NOMO-1 treated with DMSO at 0.1 percent for 48 hours (cell line): ENCODE results near the gene IFNAR1.
"Not testable (repeated sequence)": the region's sequence is repeated elsewhere in the genome, so short reads cannot be mapped to it uniquely, and the experiment has no call there.

Experiments used
- DNase-seq: peaks from one replicate; lab custom pipeline; 2025; ENCODE audit not compliant: unreplicated experiment; lab: John Stamatoyannopoulos, UW

The IFNAR1 gene

DNA sequence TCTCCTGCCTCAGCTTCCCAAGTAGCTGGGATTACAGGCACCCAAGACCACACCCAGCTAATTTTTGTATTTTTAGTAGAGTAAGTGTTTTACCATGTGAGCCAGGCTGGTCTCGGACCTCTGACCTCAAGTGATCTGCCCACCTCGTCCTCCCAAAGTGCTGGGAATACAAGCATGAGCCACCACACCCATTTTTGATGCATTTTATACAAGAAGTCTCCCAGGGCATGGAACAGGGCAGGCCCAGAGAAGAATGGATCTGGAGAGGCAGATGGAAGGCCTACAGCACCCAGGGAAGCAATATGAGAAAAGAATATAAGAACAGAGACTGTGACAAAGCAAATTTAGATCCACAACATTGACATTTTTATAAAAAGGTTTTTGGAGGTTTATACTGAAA, 18.8 kb upstream of the IFNAR1 start:
- no peak for DNase-seq

DNA sequence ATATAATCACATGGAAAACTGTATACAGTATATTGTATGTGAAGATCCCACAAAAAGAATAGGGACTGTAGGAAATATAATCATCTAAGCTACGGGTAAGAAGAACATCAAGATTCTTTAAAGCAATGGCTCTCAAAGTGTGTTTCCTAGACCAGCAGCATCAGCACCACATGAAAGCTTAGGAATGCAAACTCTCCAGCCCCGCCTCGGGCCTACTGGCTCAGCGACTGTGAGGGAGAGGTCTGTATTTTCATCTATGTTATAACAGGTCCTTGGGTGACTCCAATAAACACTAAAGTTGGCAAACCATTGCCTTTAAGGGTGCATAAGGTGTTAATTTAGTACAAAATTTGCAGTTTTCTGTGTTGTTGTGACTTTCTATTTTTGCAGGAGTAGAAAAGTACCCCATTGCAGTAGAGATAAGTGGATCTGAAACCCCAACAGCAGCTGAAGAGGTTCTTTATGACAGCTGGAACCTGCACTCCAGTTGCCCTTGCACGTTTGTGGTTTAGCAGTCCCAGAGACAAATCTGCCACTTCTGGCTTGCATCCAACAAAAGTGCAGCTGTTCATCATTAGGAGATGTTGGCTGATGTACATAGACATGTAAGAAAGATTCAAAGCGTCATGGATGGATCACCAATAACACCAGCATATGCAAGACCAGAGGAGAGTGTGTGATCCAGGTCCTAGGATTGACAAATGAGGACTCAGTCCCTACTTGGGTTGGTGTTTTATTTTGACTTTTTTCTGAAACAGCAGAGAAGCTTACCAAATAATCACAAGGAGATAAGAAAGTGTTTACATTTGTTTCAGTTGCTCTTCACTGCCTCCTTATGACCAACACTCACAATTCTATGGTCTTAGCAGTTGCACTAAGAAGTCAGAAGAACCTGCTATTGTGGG, 15.9 kb upstream of the IFNAR1 start:
- DNase-seq, result peak; percentile 67

DNA sequence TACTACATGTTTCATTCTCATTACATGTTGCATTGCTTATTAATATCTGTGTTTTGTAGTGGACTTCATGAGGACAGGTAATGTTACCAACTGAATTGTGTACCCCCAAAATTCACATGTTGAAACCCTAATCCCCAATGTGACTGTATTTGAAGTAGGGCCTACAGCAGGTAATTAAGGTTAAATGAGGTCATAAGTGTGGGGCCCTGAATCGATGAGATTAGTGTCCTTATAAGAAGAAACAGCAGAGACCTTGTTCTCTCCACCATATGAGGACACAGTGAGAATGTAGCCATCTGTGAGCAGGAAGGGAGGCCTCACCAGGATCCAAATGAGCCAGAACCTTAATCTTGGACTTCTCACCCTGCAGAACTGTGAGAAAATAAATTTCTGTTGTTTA, 15.0 kb upstream of the IFNAR1 start:
- DNase-seq, result no peak

DNA sequence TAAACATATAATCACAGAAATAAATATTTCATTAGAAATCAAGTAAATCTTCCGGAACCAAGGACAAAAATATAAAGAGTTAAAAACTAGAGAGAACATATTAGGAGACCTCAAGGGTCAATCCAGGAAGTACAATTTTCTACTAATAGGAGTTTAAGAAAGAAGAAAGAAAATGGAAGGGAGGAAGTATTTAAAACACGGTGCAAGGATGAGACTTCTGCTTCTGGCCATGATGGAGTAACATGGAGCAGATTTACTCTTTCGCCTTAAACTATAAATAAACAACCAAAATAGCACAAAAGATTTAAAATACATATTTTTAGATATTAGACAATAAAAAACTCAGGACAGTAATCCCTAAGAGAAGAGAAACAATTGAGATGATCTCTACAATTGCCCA, 12.6 kb upstream of the IFNAR1 start:
- peak; percentile 51 for DNase-seq

DNA sequence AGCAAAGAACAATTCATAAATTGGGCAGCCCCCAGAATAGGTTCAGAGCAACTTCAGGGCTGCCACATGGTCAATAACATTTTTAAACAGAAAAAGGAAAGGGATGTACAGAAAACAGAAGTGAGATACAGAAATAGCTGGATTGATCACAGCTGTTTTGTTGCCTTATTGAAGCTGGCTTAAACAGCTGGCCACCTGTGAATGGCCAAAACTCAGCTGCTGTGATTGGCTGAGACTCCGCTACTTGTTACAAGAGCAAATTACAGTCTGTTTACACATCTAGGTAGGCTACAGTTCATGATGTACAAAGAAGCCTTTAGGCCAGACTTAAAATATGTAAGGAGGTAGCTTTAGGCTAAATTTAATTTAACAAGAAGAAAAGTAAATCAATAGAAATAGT, 11.6 kb upstream of the IFNAR1 start:
- DNase-seq, result peak; percentile 10

DNA sequence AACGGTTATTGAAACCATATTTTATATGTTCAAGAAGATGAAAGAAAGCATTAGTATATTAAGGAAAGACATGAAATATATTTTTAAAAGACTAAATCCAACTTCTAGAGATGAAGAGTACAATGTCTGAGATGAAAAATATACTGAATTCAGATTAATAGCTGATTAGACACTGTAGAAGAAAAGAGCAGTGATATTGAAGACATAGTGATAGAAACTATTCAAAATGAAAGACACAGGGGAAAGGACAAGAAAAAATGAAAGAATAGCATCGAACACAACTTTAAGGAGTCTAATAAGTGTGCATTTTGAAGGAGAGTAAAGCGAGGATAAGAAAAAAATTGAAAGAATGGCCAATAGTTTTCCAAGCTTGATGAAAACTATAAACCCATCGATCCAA, 11.2 kb upstream of the IFNAR1 start:
- no peak for DNase-seq

DNA sequence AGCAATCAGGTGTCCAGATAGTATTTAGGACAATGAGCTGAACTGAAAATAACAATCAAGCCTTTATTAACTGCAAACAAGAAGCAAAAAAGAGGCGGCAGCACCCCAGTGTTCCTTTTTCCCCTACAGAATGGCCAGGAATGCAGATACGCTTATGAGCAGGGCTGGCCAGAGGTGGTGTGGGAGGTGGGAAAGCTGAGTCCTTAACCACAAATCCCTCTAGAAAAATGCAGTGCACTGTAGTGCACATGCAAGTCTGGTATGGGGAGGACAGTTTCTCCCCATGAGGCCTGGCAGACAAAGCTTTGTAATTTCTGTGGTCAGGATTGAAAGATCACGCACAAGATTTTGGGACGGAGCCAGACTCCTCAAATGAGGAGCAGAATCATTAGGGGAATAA, 10.7 kb upstream of the IFNAR1 start:
- no peak for DNase-seq

DNA sequence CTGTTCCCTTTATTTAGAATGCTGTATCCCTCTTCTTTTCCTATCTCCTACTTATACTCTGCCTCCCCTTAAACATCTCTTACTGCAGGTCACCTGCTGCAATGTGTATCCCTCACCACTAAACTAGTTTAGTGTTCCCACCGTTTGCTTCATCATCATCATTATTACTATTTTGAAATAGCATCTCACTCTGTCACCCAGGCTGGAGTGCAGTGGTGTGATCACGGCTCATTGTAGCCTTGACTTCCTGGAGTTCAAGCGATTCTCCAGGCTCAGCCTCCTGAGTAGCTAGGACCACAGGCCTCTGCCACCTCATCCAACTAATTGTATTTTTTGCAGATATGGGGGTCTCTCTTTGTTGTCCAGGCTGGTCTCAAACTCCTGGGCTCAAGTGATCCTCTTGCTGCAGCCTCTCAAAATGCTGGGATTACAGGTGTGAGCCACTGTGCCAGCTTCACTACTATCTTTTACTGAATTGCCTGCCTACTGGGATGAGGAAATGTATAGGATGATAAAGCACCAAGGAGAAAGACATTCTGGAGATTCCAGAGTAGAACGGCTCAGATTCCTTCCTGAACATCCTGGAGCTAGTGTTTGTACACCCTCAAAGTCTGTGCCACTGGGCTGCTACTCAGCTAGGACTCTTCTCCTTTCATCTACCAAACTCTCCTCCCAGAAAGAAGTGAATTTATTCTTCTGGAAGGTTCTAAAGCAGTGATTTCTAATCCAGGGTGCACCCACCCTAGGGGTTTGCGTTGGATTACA, 8.6 kb upstream of the IFNAR1 start:
- DNase-seq, result peak; percentile 15

DNA sequence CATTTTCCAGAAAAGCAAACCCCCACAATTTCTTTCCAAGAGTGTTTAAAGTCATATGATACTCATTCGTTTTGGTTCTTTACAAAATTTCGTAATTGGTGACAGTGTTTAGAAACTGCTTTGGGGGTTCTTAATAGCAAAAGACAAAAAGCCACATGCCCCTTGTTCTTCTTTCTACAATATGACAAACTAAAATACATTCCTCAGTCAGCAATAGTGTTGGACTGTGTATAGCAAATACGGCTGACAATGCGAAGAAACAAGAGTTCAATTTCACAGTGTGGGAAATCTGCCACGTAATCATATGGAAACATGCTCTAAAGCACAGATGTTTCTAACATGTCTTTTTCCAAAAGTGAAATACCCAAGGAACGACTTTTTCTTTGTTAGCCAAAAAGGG, 7.6 kb upstream of the IFNAR1 start:
- DNase-seq, result peak; percentile 17

DNA sequence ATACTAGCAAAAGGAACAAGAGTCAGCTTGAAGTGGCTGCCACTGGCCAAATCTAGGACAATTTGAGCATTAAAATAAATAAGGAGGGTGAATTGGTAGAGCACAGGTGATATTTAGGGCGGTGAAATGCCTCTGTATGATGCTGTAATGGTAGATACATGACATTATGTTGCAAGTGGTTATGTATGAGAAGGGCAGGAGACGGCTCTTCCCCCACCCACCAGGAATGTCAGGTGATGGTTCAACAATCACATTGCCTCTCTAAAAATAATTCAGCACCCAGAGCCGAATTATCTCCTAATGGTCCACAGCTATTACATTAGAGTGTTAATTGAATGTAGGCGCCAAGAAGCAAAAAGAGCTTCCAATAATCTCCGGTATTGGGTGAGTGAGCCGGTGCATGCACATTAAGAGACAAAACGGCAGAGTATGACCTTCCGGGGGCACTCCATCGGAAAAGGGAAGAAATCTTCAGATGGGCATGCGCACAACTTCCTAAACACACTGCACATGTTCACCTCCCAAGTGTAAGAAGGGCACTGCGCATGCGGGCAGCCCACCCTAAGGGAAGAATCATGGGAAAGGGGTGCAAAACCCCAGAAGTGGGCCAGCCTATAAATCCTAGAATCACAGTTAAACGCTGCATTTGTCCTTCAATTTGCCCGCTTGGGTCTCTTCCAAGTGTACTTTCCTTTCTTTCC, 6.8 kb upstream of the IFNAR1 start:
- DNase-seq, result no peak

DNA sequence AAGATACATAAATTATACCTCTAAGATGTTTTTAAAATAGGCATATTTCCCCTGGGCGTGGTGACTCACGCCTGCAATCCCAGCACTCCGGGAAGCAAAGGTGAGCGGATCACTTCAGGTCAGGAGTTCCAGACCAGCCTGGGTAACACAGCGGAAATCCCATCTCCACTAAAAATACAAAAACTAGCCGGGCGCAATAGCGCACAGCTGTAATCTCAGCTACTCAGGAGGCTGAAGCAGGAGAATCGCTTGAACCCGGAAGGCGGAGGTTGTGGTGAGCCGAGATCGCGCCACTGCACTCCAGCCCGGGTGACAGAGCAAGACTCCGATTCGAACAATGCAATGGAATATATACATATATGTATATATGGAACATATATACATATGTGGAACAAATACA, 3.8 kb upstream of the IFNAR1 start:
- DNase-seq, result not testable (repeated sequence)

DNA sequence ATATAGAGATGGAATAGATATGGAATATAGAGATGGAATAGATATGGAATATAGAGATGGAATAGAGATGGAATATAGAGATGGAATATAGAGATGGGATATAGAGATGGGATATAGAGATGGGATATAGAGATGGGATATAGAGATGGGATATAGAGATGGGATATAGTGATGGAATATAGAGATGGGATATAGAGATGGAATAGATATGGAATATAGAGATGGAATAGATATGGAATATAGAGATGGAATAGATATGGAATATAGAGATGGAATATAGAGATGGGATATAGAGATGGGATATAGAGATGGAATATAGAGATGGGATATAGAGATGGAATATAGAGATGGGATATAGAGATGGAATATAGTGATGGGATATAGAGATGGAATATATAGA, 1.2 kb upstream of the IFNAR1 start:
- DNase-seq, result not testable (repeated sequence)

DNA sequence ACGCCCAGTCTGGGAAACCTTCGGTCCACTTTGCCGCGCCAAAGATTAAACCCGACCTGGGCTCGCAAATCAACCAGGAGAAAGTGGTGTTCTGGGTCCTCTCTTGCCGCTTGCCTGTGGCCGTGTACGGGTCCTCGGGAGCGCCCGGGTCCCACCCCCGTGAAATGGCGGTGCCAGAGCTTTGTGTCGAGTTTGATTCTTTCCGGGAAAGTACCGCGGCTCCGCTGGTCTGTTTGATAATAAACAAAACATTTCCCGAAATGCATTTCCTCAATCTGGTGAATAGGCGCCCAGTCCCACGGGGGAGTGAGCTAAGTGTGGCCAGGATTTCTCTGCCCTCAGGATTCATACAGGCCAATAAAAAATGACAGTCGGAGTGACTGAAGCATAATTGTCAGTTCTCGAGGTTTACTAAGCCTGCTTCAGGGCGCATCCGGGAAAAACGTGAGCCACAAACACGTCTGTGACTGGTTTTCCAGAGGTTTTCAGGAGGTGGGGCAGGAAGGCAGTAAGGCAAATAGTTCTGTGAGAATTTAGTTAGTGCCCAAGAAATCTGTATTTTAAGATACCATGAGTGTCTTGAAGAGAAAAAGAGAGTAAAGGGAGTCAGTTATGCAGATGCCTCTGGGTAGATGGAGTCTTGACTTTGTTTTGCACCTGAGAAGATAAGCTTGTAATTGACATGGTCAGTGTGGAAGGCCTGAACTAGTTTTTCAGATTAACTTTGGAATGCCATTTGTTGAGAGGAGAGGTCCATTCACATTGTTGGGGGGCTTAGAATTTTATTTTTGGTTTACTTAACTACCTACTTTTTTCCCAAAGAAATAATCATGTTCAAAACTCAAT, 675 bp downstream of the IFNAR1 start:
- DNase-seq, result peak; percentile 4

DNA sequence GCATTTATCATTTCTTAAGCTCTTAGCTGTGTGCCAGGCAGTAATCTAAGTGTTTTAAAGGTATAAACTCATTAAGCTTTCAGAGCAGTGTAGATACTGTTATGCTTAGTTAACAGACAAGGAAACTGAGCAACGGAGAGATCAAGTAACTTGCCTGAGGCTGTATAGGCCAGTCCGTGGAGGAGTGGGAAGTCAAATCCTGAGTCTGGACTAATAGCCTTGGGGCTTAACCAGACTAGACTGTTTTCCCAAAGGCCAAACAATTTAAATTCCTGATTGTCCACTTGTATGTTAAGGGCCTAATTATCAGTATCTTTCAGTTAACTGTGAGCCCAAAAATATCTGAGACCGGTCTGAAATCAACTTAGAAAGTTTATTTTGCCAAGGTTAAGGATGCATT, 2.6 kb downstream of the IFNAR1 start:
- DNase-seq, result no peak

DNA sequence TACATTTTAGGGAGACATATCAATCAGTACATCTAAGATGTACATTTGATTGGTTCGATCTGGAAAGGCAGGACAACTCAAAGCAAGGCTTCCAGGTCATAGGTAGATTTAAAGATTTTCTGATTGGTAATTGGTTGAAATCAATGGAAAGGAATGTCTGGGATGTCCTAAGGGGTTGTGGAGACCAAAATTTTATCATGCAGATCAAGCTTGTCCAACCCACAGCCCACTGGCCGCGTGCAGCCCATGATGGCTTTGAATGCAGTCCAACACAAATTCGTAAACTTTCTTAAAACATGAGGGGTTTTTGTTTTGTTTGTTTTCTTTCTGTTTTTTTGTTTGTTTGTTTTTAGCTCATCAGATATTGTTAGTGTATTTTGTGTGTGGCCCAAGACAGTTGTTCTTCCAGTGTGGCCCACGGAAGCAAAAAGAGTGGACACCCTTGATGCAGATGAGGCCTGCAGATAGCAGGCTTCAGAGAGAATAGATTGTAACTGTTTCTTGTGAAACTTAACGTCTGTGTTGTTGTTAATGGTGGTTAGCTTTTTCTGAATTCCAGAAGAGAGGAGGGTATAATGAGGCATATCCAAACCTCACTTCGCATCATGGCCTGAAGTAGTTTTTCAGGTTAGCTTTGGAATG, 3.1 kb downstream of the IFNAR1 start:
- DNase-seq, result no peak

DNA sequence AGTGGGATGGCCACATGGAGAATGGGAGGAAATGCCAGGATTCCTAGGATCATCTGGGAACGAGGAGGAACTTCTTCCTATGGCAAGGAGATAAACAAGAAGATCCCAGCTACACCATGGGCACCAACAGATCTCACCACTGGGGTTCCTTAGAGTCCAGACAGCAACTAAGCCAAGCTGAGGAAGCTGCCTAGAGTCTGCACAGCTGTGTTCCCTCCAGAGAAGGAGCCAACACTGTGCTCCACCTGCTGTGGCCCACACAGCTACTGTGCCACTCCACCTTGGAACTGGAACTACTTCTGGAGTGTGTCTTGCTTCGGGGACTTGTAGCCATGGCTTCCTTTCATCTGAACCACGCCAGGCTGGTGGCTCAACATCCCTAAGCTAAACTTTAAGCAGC, 6.0 kb downstream of the IFNAR1 start:
- DNase-seq, result no peak

DNA sequence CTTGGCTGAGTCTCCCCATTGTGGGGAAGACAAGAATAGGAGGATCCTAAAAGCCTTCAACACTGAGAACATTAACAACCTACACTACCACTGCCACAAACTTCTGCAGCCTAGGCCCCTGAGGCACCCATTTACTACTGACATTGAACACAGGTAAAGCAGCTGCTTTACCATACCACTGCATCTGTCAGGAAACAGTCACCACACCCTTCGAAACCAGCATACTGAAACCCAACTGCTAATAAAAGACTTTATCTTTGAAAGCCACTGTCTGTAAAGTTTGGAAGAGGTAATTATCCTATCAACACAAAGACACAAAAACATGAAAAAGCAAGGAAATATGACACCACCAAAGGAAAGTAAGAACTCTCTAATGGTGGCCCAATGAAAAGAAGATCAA, 7.4 kb downstream of the IFNAR1 start:
- no peak for DNase-seq

DNA sequence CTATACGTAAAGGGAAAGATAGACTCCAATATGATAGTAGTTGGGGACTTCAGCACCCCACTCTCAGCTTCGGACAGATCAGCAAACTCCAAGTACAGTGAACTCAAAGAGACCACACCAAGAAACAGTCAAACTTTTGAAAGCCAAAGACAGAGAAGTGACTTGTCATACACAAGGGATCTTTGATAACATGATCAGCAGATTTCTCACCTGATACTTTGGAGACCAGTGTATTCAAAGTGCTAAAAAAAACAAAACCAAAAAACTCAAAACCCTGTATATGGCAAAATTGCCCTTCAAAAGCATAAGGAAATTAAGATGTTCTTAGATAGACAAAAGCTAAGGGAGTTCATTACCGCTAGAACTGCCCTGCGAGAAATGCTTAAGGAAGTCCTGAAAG, 9.4 kb downstream of the IFNAR1 start:
- no peak for DNase-seq

DNA sequence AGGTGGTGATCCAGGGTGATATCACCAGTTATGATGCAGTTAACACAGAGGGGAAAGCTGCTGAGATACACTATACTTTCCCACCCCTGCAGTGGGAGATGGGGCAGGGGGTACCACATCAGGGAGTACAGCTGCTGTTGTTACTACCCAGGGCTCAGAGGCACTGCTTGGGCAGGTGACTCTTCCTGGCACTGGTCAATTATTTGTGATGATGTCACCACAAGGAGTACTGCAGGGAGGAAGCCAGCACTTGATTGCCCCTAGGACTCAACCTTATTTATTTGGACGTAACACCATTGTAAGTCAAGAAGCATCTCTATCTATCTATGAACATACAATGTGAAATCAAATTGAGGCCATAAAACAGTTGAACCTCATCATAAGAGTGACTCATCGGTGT, 10.1 kb downstream of the IFNAR1 start:
- DNase-seq, result no peak

DNA sequence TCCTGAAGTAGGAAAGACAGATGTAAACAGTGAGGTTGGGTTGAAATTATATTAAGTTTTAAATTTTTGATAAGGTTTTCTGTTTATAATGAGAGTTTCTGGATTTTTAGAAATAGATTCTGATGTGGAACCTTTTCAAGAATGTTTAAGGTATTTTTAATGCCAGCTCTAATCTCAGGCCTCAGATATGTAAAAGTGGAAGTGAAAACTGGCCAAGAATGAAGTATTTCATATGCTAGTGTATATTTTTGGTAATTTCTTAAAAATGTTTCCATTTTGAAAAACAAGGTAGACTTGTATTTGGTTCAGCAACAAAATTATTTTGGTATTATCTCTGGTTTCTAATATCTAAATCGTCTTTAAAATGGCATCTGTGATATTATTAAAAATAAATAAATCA, 14.4 kb downstream of the IFNAR1 start:
- peak; percentile 29 for DNase-seq
